ENCODE measurements around the gene SDK2.

The SDK2 gene

GRCh38 chr17:73531158-73531557 lies 113.1 kb downstream of the SDK2 start:
- Histone ChIP-seq H3K79me2 (ENCODE audit: control insufficient read depth, low read length) (no peaks in the 10 kb centered on the region), H3K9me3 (ENCODE audit: control insufficient read depth, insufficient read depth, low read length) (no peaks in the 10 kb centered on the region), H4K20me1 (ENCODE audit: control insufficient read depth, insufficient read depth, low read depth, low read length) (no peaks in the 10 kb centered on the region), H3K4me3 (ENCODE audit: low read length) (no peak overlapping the region), H3K27me3 (ENCODE audit: control insufficient read depth, low read length) (peaks cover 15% of the 10 kb centered on the region), H3K9me2 (replicated peaks; ENCODE audit: control insufficient read depth, low read length) (no peaks in the 10 kb centered on the region), H3F3A (ENCODE audit: control insufficient read depth, insufficient read depth) (no peaks in the 10 kb centered on the region), H3K4me1 (ENCODE audit: control insufficient read depth, low read length) (no peaks in the 10 kb centered on the region), H3K36me3 (ENCODE audit: control insufficient read depth, low read length) (no peaks in the 10 kb centered on the region), H3K4me2 (ENCODE audit: low read length) (no peak overlapping the region), H3K27ac (ENCODE audit: low read depth, low read length) (no peak overlapping the region)
- TF ChIP-seq EZH2phosphoT487 (IDR thresholded peaks at IDR 0.05; ENCODE audit: borderline replicate concordance, low read length) (no peak), CTCF (IDR thresholded peaks at IDR 0.05; ENCODE audit: low read depth, low read length, poor library complexity, severe bottlenecking) (no peak)

- H3K27me3 ChIP-seq (ENCODE audit: control insufficient read depth, low read length): peaks cover 15% of the 10 kb centered on the region
- H3K9me2 ChIP-seq (replicated peaks; ENCODE audit: control insufficient read depth, low read length): no peaks in the 10 kb centered on the region
- no peak overlapping the region for H3K27ac ChIP-seq (ENCODE audit: low read depth, low read length)
- H3K36me3 ChIP-seq (ENCODE audit: control insufficient read depth, low read length): no peaks in the 10 kb centered on the region
- no peaks in the 10 kb centered on the region for H3K9me3 ChIP-seq (ENCODE audit: control insufficient read depth, insufficient read depth, low read length)
- H3K4me2 ChIP-seq (ENCODE audit: low read length): no peak overlapping the region
- no peaks in the 10 kb centered on the region for H4K20me1 ChIP-seq (ENCODE audit: control insufficient read depth, insufficient read depth, low read depth, low read length)
- H3K79me2 ChIP-seq (ENCODE audit: control insufficient read depth, low read length): no peaks in the 10 kb centered on the region
- no peak overlapping the region for H3K4me3 ChIP-seq (ENCODE audit: low read length)
- no peaks in the 10 kb centered on the region for H3F3A ChIP-seq (ENCODE audit: control insufficient read depth, insufficient read depth)
- TF ChIP-seq EZH2phosphoT487 (IDR thresholded peaks at IDR 0.05; ENCODE audit: borderline replicate concordance, low read length) (no peak), CTCF (IDR thresholded peaks at IDR 0.05; ENCODE audit: low read depth, low read length, poor library complexity, severe bottlenecking) (no peak)
- H3K4me1 ChIP-seq (ENCODE audit: control insufficient read depth, low read length): no peaks in the 10 kb centered on the region
Measured at GRCh38 chr17:73528679-73529078, 115.6 kb downstream of the SDK2 start.

GRCh38 chr17:73526952-73527351 lies 117.3 kb downstream of the SDK2 start:
- peaks cover 15% of the 10 kb centered on the region for H3K27me3 ChIP-seq (ENCODE audit: control insufficient read depth, low read length)
- no peak overlapping the region for H3K4me3 ChIP-seq (ENCODE audit: low read length)
- TF ChIP-seq CTCF (IDR thresholded peaks at IDR 0.05; ENCODE audit: low read depth, low read length, poor library complexity, severe bottlenecking) (no peak), EZH2phosphoT487 (IDR thresholded peaks at IDR 0.05; ENCODE audit: borderline replicate concordance, low read length) (no peak)

More at GRCh38 chr17:73526952-73527351, 117.3 kb downstream of the SDK2 start:
- H3K9me2 ChIP-seq (replicated peaks; ENCODE audit: control insufficient read depth, low read length): no peaks in the 10 kb centered on the region
- no peak overlapping the region for H3K27ac ChIP-seq (ENCODE audit: low read depth, low read length)
- H3F3A ChIP-seq (ENCODE audit: control insufficient read depth, insufficient read depth): no peaks in the 10 kb centered on the region
- no peaks in the 10 kb centered on the region for H3K4me1 ChIP-seq (ENCODE audit: control insufficient read depth, low read length)
- no peak overlapping the region for H3K4me2 ChIP-seq (ENCODE audit: low read length)
- no peaks in the 10 kb centered on the region for H3K36me3 ChIP-seq (ENCODE audit: control insufficient read depth, low read length)
- H3K79me2 ChIP-seq (ENCODE audit: control insufficient read depth, low read length): no peaks in the 10 kb centered on the region
- H3K9me3 ChIP-seq (ENCODE audit: control insufficient read depth, insufficient read depth, low read length): no peaks in the 10 kb centered on the region
- no peaks in the 10 kb centered on the region for H4K20me1 ChIP-seq (ENCODE audit: control insufficient read depth, insufficient read depth, low read depth, low read length)

All from DOHH2 (cell line).